Activated CD4-positive, alpha-beta T cell treated with anti-CD3 and anti-CD28 coated beads for 36 hours (primary cell): ENCODE results near the gene MGA. TPM values are rescaled to one million over a fixed set of nuclear protein-coding genes. Genes with fewer than 3 reads are reported as not detected.
A peak's percentile ranks its signal among the peaks of the same experiment; 100 is the strongest.

Source experiments
- ATAC-seq: fragments of 200-7000 bp; cut with Tn5 transposase; one replicate; pipeline ENCODE4 v1.10.0; 2021; ENCODE audit warnings: mild to moderate bottlenecking, moderate library complexity
- CTCF ChIA-PET: fragments of 350-600 bp; sonication (Branson Sonifier 250); formaldehyde crosslinking; loops from one replicate; lab custom pipeline; 2021; ENCODE audit warnings: antibody characterized with exemption; lab: Charles Lee
- POLR2A ChIA-PET: fragments of 350-600 bp; sonication (Branson Sonifier 250); formaldehyde crosslinking; loops from one replicate; lab custom pipeline; 2021; ENCODE audit warnings: antibody characterized with exemption, inconsistent platforms; lab: Charles Lee
- DNase-seq: peaks from one replicate; pipeline ENCODE4 v3.0.0-alpha.2; 2020
- H3K27ac Mint-ChIP-seq: one replicate; pipeline ENCODE4 v1.8.0; 2021; ENCODE audit warnings: mixed read lengths
- H3K27me3 Mint-ChIP-seq: one replicate; pipeline ENCODE4 v1.8.0; 2021; ENCODE audit warnings: mixed read lengths
- H3K36me3 Mint-ChIP-seq: one replicate; pipeline ENCODE4 v1.8.0; 2021; ENCODE audit warnings: low read depth, mixed read lengths
- H3K4me1 Mint-ChIP-seq: one replicate; pipeline ENCODE4 v1.8.0; 2021; ENCODE audit warnings: mixed read lengths
- H3K4me3 Mint-ChIP-seq: one replicate; pipeline ENCODE4 v1.8.0; 2021; ENCODE audit warnings: mild to moderate bottlenecking, moderate library complexity, mixed read lengths
- H3K9me3 Mint-ChIP-seq: one replicate; pipeline ENCODE4 v1.8.0; 2021; ENCODE audit warnings: low read depth, mixed read lengths
- intact Hi-C, 2 experiments: fragments of 100-400 bp; cut with DNase I in 1 of 2; cut with micrococcal nuclease in 1 of 2; formaldehyde crosslinking; loops; one replicate each; pipeline versions ENCODE4 v1.14.2 to v1.15.1; 2022 to 2024; cut with DNase I, micrococcal nuclease
- total RNA-seq, 2 experiments: library from RNA; stranded (reverse); gene quantifications; one replicate each; pipeline ENCODE4 v1.2.3, GENCODE V29; 2021

MGA gene
- total RNA-seq, 2 experiments from 2014 or later = 33.7 to 39.3 TPM

DNA sequence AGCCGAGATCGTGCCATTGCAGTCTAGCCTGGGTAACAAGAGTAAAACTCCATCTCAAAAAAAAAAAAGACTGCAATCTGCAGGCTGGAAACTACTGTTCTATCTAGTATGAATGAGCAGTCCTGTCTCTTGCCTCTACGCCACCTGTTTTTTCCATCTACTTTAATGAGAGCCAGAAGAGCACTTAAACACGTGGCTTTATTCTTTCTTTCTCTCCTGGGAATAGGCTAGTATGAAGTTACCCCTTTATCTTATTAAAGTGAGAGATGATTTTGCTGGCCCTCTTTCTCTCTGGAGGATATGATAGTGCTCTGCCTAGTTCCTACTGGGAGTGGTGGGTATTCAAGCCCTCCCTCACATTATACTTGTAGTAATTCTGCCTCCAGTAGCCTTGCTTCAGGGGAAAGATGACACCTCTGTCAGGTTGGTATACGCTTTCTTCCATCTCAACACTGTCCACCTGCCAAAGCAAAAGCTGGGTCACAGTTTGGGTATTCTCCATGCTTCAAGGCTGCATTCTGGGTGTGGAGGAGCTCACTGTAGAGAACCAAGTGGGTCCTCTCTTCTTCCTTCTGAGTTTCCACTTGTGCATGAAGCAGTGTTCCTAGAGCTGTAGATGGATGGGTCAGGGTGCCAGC lies 131.9 kb downstream of the MGA start:
- ATAC-seq (no peak), DNase-seq (no peak)
- CTCF ChIA-PET = interaction anchor here (0.6 to 3.0 kb wide), 4 partner anchors 8 to 619 kb away, joined by 3 to 22 read pairs (median 4); partner anchors contain the start of gene MAPKBP1
- intact Hi-C loops = no loop called here
- H3K4me1 Mint-ChIP-seq = peaks cover 52% of the 10 kb centered on the region
- POLR2A ChIA-PET = no interaction called here
- H3K9me3 Mint-ChIP-seq = no peaks in the 10 kb centered on the region
- H3K27ac Mint-ChIP-seq = no peak overlapping the region
- no peaks in the 10 kb centered on the region for H3K27me3 Mint-ChIP-seq
- H3K36me3 Mint-ChIP-seq = no peaks in the 10 kb centered on the region
- H3K4me3 Mint-ChIP-seq = no peak overlapping the region

DNA sequence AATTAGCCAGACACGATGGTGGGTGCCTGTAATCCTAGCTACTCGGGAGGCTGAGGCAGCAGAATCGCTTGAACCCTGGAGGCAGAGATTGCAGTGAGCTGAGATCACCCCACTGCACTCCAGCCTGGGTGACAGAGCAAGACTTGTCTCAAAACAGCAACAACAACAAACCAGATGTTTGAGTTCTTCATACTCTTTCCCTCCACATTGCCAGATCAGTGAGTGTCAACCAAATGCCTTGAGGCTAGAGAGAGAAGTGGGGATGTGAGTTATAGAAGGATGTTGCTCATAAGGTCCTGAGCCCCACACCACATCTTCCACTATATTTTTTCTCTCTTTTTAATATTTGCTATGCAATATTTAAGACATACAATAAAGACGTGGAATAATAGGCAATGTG lies 133.9 kb downstream of the MGA start:
- intact Hi-C loops = no loop called here
- Mint-ChIP-seq H3K9me3 (no peaks in the 10 kb centered on the region), H3K27me3 (no peaks in the 10 kb centered on the region), H3K4me3 (no peak overlapping the region), H3K36me3 (no peaks in the 10 kb centered on the region), H3K27ac (no peak overlapping the region), H3K4me1 (peaks cover 48% of the 10 kb centered on the region)
- ATAC-seq = no peak
- POLR2A ChIA-PET = no interaction called here
- DNase-seq = no peak
- CTCF ChIA-PET = interaction anchor here (0.7 to 2.9 kb wide), 7 partner anchors 10 to 111 kb away, joined by 3 to 12 read pairs (median 3); partner anchors contain the start of gene MAPKBP1

DNA sequence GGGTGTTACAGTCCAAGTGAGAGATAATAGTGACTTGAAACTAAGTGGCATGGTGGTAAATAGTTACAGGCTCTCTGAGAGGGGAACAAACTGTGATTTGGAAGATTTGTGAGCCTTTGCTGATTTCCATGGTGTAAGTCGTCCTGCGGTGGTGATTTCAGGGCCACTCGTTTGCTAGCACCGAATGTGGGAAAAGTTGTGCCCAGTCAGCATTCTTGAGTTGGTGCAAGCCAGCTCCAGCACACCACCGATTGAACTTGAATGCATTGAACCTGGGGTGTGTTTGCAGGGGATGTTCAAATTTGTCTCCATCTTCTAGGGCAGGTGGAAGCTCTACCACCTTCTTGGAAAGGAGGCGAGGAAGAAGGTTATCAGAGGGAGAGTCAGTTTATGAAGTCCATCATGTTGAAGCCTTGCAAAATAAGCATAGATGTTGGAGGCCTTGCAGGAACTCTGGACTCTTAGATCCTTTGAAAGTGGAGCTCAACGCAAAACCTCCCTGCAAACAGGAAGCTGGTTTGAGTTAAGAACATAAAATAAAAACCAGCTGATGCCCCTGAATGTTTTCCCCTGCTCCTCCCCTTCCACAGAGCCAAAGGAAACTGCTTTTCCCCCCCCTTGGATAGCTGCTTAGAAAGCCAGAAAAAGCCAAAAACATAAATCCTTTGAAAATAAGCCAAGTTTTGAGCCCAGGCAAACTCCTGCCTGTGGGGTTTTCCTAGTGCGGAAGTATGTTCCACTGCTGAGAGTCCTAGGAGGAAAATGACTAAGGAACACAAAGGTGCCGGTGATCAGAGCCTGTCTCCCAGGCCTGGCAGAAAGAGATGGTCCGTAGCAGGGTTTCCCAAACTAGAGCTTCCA lies 136.0 kb downstream of the MGA start:
- ATAC-seq (no peak), DNase-seq (no peak)
- H3K4me3 Mint-ChIP-seq = no peak overlapping the region
- H3K9me3 Mint-ChIP-seq = no peaks in the 10 kb centered on the region
- CTCF ChIA-PET = interaction anchor here (0.9 to 1.5 kb wide), 4 partner anchors 15 to 264 kb away, joined by 3 to 5 read pairs (median 4); partner anchors contain the start of gene MAPKBP1
- H3K4me1 Mint-ChIP-seq = peaks cover 33% of the 10 kb centered on the region
- intact Hi-C loops = no loop called here
- no peak overlapping the region for H3K27ac Mint-ChIP-seq
- POLR2A ChIA-PET = no interaction called here
- peaks cover 8% of the 10 kb centered on the region for H3K36me3 Mint-ChIP-seq
- no peaks in the 10 kb centered on the region for H3K27me3 Mint-ChIP-seq

DNA sequence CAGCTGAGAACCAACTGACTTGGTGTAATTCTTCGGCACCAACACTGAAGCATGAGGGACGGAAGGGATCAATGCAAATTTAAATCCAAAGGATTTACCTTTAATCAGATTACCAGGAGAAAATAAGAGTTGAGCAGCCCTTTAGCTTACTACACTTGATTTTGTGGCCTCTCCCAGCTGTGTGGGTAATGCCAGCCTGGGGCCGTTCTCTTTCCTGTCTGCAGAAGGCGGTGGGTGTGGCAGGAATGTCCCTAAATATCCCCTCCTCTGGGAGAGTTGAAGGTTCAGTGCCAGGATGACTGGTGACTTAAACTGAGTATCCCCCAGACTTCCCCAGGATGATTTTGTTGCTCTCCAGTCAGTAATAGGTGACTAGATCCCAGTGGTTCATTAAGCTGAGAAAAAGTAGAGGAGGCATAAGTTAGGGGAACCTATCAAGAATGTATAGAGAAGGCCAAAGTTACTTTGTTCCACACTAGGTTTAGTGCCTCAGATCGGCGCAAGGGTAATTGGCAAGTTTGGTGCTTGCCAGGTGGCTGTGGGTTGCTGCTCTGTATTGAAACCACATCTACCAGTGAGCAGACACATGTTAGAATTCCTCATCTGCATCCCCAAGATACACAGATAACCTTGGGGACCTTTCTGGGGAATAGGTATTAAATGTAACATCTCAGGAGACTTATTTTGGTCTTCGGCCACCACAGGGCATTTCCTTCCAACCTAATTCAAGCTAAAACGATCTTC lies 137.2 kb downstream of the MGA start:
- intact Hi-C loops = no loop called here
- H3K4me3 Mint-ChIP-seq = no peak overlapping the region
- no peaks in the 10 kb centered on the region for H3K27me3 Mint-ChIP-seq
- no peaks in the 10 kb centered on the region for H3K9me3 Mint-ChIP-seq
- no peak for DNase-seq
- peaks cover 8% of the 10 kb centered on the region for H3K36me3 Mint-ChIP-seq
- POLR2A ChIA-PET = no interaction called here
- H3K27ac Mint-ChIP-seq = no peak overlapping the region
- no peak for ATAC-seq
- CTCF ChIA-PET = interaction anchor here (1.0 to 1.5 kb wide), 4 partner anchors 12 to 263 kb away, joined by 3 to 5 read pairs (median 3); partner anchors contain the start of gene MAPKBP1
- H3K4me1 Mint-ChIP-seq = peaks cover 27% of the 10 kb centered on the region

DNA sequence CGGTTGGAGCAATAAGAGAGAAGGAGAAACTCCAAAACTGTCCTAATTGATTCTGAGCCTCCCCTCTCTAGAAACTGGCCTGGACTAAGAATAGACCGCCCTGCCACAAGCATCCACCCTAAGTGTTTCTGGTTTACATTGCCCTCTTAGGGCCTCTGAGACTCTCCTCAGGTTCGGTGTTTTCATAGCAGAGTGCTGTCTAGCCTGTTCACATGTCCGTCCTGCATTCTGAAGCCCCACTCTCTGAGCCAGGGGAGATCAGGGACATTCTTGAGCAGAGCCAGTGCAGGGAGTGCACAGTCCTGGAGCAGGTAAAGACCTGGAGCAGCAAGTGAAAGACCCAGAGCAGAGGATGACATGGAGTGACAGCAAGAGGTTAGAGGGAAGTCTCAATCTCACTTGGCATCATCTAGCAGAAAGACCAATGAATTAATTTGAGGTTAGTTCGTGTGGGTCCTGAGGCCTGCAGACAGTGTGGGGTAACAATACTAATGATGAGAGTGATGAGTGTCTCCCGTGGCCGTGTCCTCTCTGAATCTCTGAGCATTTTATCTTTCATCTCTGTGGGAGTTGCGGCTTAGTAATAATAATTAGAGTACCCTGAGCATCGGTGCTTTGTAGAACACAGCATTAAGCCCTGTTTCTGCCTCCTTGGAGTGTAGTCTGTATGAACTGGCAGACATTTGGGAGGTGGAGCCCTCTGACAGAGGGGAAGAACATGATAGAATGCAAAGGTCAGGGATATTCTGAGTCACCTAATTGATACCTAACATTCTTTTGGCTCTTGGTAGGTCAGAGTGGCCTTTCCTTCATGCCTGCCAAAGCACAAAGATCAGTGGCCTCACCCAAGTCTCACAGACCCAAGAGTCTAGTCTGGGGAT lies 138.6 kb downstream of the MGA start:
- no peak overlapping the region for H3K4me3 Mint-ChIP-seq
- POLR2A ChIA-PET = no interaction called here
- peaks cover 8% of the 10 kb centered on the region for H3K36me3 Mint-ChIP-seq
- H3K27ac Mint-ChIP-seq = no peak overlapping the region
- intact Hi-C loops = no loop called here
- no peaks in the 10 kb centered on the region for H3K9me3 Mint-ChIP-seq
- peaks cover 27% of the 10 kb centered on the region for H3K4me1 Mint-ChIP-seq
- CTCF ChIA-PET = interaction anchor here (0.8 kb wide), 1 partner anchor 24 kb away, joined by 3 read pairs; no protein-coding TSS in a partner anchor
- DNase-seq = no peak
- peak; percentile 35 for ATAC-seq
- no peaks in the 10 kb centered on the region for H3K27me3 Mint-ChIP-seq

DNA sequence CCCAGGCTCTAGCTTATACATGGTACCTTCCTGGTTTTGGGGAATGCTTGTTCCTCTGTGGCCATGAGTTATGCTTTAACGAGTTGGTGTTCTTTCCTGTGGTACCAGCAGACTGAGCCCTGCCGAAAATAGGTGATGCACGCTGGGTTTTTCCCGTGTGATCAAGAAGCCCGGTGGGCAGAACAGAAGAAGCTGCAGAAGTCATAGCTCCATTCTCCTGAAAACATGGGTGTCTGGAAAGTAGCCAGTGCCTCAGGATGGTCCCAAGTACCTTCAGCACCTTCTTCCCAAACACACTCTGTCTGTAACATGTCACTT lies 139.2 kb downstream of the MGA start:
- H3K4me3 Mint-ChIP-seq = no peak overlapping the region
- ChIA-PET CTCF (interaction anchor here (0.8 kb wide), 1 partner anchor 24 kb away, joined by 3 read pairs; no protein-coding TSS in a partner anchor), POLR2A (no interaction called here)
- intact Hi-C loops = no loop called here
- peaks cover 25% of the 10 kb centered on the region for H3K4me1 Mint-ChIP-seq
- ATAC-seq = peak; percentile 24
- H3K27me3 Mint-ChIP-seq = no peaks in the 10 kb centered on the region
- no peak for DNase-seq
- no peak overlapping the region for H3K27ac Mint-ChIP-seq
- H3K36me3 Mint-ChIP-seq = peaks cover 8% of the 10 kb centered on the region
- no peaks in the 10 kb centered on the region for H3K9me3 Mint-ChIP-seq

DNA sequence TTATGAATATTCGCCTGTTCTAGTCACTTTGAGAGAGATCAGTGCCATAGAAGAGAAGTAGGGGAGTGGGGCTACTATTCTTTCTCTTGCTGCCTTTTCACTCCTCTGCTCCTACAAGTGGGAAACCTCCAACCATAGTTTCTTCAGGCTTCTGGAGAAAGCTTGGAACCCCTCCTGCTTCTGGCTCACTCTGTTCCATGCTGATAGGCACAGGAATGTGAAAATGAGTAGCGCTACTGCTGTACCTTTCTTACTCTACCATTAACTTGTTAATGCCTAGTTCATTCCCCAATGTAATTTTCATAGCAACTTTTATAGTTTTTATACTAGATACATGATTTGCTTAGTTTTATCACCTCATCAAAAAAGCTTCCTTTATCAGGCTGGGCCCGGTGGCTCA lies 141.0 kb downstream of the MGA start:
- Mint-ChIP-seq H3K27me3 (no peaks in the 10 kb centered on the region), H3K27ac (no peak overlapping the region), H3K9me3 (no peaks in the 10 kb centered on the region), H3K4me3 (no peak overlapping the region), H3K4me1 (peaks cover 21% of the 10 kb centered on the region), H3K36me3 (peaks cover 8% of the 10 kb centered on the region)
- ATAC-seq (no peak), DNase-seq (no peak)
- intact Hi-C loops = no loop called here
- CTCF ChIA-PET = interaction anchor here (0.6 to 1.8 kb wide), 4 partner anchors 9 to 102 kb away, joined by 3 to 12 read pairs (median 4); partner anchors contain the start of gene MAPKBP1
- POLR2A ChIA-PET = interaction anchor here (0.5 kb wide), 1 partner anchor 1950 kb away, joined by 5 read pairs; no protein-coding TSS in a partner anchor

DNA sequence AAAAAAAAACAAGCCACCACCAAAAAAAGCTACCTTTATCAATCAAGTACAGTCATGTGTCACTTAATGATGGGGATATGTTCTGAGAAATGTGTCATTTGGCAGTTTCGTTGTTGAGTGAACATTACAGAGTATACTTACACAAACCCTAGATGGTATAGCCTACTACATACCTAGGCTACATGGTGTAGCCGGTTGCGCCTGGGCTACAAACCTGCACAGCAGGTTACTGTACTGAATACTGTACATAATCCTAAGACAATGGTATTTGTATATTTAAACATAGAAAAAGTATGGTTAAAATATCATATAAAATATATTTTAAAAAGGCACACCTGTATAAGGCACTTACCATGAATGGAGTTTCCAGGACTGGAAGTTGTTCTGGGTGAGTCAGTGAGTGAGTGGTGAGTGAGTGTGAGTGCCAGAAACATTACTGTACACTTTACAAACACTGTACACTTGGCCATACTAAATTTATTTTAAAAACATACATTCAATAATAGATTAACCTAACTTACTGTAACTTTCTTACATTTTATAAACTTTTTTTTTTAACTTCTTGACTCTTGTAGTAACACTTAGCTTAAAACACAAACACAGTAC lies 141.7 kb downstream of the MGA start:
- POLR2A ChIA-PET = interaction anchor here (0.5 kb wide), 1 partner anchor 1949 kb away, joined by 5 read pairs; no protein-coding TSS in a partner anchor
- ATAC-seq = peak; percentile 37

DNA sequence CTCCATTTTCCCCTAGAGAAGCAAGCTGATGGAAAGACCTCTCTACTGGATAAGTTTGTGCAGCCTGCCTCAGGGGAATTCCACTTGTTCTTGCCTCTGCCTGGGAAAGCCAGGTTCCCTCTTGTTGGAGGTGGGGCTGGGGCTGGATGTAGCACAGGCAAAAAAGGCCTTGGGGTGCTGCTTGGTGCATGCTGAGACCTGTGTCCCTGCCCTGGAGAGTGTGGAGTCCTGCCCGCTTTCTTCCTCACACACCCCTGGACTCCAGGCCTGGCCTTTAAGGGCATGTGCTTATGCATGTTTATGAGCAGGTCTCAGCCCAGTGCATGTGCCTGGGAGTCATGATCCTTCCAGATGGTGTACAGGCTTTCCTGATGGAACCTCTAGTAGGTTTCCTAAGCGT lies 144.2 kb downstream of the MGA start:
- H3K4me1 Mint-ChIP-seq = peaks cover 8% of the 10 kb centered on the region
- CTCF ChIA-PET = interaction anchor here (0.7 to 1.4 kb wide), 2 partner anchors 26 to 28 kb away, joined by 3 to 4 read pairs; no protein-coding TSS in a partner anchor
- POLR2A ChIA-PET = no interaction called here
- intact Hi-C loops = no loop called here
- ATAC-seq (no peak), DNase-seq (no peak)
- H3K4me3 Mint-ChIP-seq = no peak overlapping the region
- peaks cover 8% of the 10 kb centered on the region for H3K36me3 Mint-ChIP-seq
- H3K27me3 Mint-ChIP-seq = no peaks in the 10 kb centered on the region
- peak overlapping the region; percentile 22 for H3K27ac Mint-ChIP-seq
- no peaks in the 10 kb centered on the region for H3K9me3 Mint-ChIP-seq

More for the DNA sequence above, 141.7 kb downstream of the MGA start:
- no peak overlapping the region for H3K4me3 Mint-ChIP-seq
- CTCF ChIA-PET = interaction anchor here (0.8 to 1.8 kb wide), 4 partner anchors 9 to 102 kb away, joined by 3 to 12 read pairs (median 5); partner anchors contain the start of gene MAPKBP1
- intact Hi-C loops = no loop called here
- H3K9me3 Mint-ChIP-seq = no peaks in the 10 kb centered on the region
- DNase-seq = no peak
- H3K27ac Mint-ChIP-seq = no peak overlapping the region
- peaks cover 8% of the 10 kb centered on the region for H3K36me3 Mint-ChIP-seq
- H3K4me1 Mint-ChIP-seq = peaks cover 17% of the 10 kb centered on the region
- no peaks in the 10 kb centered on the region for H3K27me3 Mint-ChIP-seq
